Caco-2 (cell line): ENCODE measurements around the gene MTHFD1L. TPM values are rescaled to one million over a fixed set of nuclear protein-coding genes. Genes with fewer than 3 reads are reported as not detected.

ENCODE experiments used
- BruUV-seq: library from RNA; stranded (reverse); fragments of 400-500 nt; replicated peaks from 2 replicates; lab custom pipeline; 2021; lab: Mats Ljungman, UMichigan
- CTCF ChIA-PET: fragments of 300-600 bp; sonication (Branson Sonifier 250); formaldehyde crosslinking; loops from one replicate; lab custom pipeline; 2022; ENCODE audit warnings: antibody characterized with exemption; lab: Charles Lee
- POLR2A ChIA-PET: fragments of 300-600 bp; sonication (Branson Sonifier 250); formaldehyde crosslinking; loops from one replicate; lab custom pipeline; 2022; ENCODE audit warnings: antibody characterized with exemption; lab: Charles Lee
- DNase-seq, 2 experiments: peaks; one replicate each; pipeline versions ENCODE4 v3.0.0 to v3.0.0-alpha.2; 2020 to 2022
- H3K27me3 ChIP-seq: replicated peaks from 2 replicates; pipeline ENCODE4 v1.6.0; 2011; ENCODE audit warnings: low read length; ENCODE audit not compliant: control insufficient read depth, insufficient read depth
- H3K36me3 ChIP-seq: 2 replicates; pipeline ENCODE4 v1.5.1; 2011; ENCODE audit warnings: low read length; ENCODE audit not compliant: control insufficient read depth, insufficient read depth
- H3K4me1 ChIP-seq: fragments of 250-450 bp; sonication (Bioruptor Pico); 2 replicates; pipeline ENCODE4 v1.5.1; 2020; ENCODE audit warnings: mild to moderate bottlenecking
- H3K4me3 ChIP-seq: 2 replicates; pipeline ENCODE4 v1.5.1; 2011; ENCODE audit warnings: low read depth, mild to moderate bottlenecking, control low read depth, low read length
- H3K9me3 ChIP-seq: fragments of 250-450 bp; sonication (Bioruptor Pico); 2 replicates; pipeline ENCODE4 v1.5.1; 2020; ENCODE audit warnings: mild to moderate bottlenecking, moderate library complexity
- H3K27ac Mint-ChIP-seq: one replicate; pipeline ENCODE4 v1.8.0; 2022; ENCODE audit warnings: mixed read lengths; ENCODE audit not compliant: unreplicated experiment
- H3K27me3 Mint-ChIP-seq: one replicate; pipeline ENCODE4 v1.8.0; 2022; ENCODE audit warnings: mixed read lengths; ENCODE audit not compliant: insufficient read depth, unreplicated experiment
- H3K36me3 Mint-ChIP-seq: one replicate; pipeline ENCODE4 v1.8.0; 2022; ENCODE audit warnings: mild to moderate bottlenecking, mixed read lengths; ENCODE audit not compliant: insufficient read depth, unreplicated experiment
- H3K4me1 Mint-ChIP-seq: one replicate; pipeline ENCODE4 v1.8.0; 2022; ENCODE audit warnings: low read depth, mixed read lengths; ENCODE audit not compliant: unreplicated experiment
- H3K4me3 Mint-ChIP-seq: one replicate; pipeline ENCODE4 v1.8.0; 2022; ENCODE audit warnings: mild to moderate bottlenecking, moderate library complexity, mixed read lengths; ENCODE audit not compliant: unreplicated experiment
- H3K9me3 Mint-ChIP-seq: one replicate; pipeline ENCODE4 v1.8.0; 2022; ENCODE audit warnings: mixed read lengths; ENCODE audit not compliant: unreplicated experiment
- intact Hi-C: fragments of 100-400 bp; cut with micrococcal nuclease; formaldehyde crosslinking; loops from one replicate; pipeline ENCODE4 v1.10.0; 2022; ENCODE audit not compliant: unreplicated experiment
- total RNA-seq: library from RNA; stranded (reverse); gene quantifications from 2 replicates; pipeline ENCODE4 v1.2.3, GENCODE V29; 2022
- TF ChIP-seq, protein P1 (sequence below), 2 experiments: fragments of 200-600 bp in 1 of 2; IDR thresholded peaks; 1 replicate in 1 of 2; 2 replicates in 1 of 2; pipeline versions ENCODE4 v1.5.1 to v1.8.0; 2011 to 2022; ENCODE audit warnings: antibody characterized with exemption in 1 of 2, control low read depth in 1 of 2, inconsistent platforms in 1 of 2, low read depth in 1 of 2, low read length in 1 of 2, mild to moderate bottlenecking in 1 of 2, moderate library complexity in 1 of 2; ENCODE audit not compliant: insufficient read depth in 1 of 2, severe bottlenecking in 1 of 2, unreplicated experiment in 1 of 2

The MTHFD1L gene
- total RNA-seq, 1 experiment from 2014 or later: 102 TPM

DNA sequence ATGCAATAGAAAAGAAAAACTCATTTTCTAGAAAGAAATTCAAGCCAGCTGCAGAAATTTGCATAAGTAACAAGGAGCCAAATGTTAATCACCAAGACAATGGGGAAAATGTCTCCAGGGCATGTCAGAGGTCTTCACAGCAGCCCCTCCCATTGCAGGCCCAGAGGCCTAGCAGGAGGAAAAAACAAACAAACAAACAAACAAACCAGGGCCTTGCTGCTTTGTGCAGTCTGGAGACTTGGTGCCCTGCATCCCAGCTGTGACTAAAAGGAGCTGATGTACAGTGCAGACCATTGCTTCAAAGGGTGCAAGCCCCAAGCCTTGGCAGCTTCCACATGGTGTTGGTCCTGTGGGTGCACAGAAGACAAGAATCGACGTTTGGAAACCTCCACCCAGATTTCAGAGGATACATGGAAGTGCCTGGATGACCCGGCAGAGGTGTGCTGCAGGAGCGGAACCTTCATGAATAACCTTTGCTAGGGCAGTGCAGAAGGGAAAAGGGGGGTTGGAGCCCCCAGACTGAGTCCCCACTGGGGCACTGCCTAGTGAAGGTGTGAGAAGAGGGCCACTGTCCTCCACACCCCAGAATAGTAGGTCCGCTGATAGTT lies 263.4 kb downstream of the MTHFD1L start:
- Mint-ChIP-seq H3K9me3 (peaks cover 12% of the 10 kb centered on the region), H3K27me3 (no peaks in the 10 kb centered on the region), H3K4me3 (no peak overlapping the region), H3K36me3 (peaks cover 5% of the 10 kb centered on the region), H3K27ac (no peak overlapping the region), H3K4me1 (peaks cover 30% of the 10 kb centered on the region)
- TF ChIP-seq, protein P1, sequence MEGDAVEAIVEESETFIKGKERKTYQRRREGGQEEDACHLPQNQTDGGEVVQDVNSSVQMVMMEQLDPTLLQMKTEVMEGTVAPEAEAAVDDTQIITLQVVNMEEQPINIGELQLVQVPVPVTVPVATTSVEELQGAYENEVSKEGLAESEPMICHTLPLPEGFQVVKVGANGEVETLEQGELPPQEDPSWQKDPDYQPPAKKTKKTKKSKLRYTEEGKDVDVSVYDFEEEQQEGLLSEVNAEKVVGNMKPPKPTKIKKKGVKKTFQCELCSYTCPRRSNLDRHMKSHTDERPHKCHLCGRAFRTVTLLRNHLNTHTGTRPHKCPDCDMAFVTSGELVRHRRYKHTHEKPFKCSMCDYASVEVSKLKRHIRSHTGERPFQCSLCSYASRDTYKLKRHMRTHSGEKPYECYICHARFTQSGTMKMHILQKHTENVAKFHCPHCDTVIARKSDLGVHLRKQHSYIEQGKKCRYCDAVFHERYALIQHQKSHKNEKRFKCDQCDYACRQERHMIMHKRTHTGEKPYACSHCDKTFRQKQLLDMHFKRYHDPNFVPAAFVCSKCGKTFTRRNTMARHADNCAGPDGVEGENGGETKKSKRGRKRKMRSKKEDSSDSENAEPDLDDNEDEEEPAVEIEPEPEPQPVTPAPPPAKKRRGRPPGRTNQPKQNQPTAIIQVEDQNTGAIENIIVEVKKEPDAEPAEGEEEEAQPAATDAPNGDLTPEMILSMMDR (IDR thresholded peaks at IDR 0.05; ENCODE audit: insufficient read depth in 1 of 2, low read depth in 1 of 2, low read length in 1 of 2, severe bottlenecking in 1 of 2, unreplicated experiment in 1 of 2): no peak
- Histone ChIP-seq H3K36me3 (no peaks in the 10 kb centered on the region), H3K27me3 (no peaks in the 10 kb centered on the region), H3K4me1 (peaks cover 16% of the 10 kb centered on the region), H3K9me3 (no peaks in the 10 kb centered on the region), H3K4me3 (no peak overlapping the region)
- intact Hi-C loops: no loop called here
- DNase-seq: no peak
- no TSS peak for BruUV-seq
- CTCF ChIA-PET: no interaction called here
- POLR2A ChIA-PET: no interaction called here

DNA sequence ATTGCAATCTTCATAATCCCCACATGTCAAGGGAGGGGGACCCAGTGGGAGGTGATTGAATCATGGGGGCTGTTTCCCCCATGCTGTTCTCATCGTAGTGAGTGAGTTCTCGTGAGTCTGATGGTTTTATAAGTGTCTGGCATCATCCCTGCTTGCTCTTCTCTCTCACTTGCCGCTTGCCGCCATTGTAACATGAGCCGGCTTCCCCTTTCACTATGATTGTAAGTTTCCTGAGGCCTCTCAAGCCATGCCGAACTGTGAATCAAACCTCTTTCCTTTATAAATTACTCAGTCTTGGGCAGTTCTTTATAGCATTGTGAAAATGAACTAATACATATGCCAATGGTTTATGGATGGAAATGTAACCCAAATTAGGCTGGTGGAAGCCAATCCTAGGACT lies 264.8 kb downstream of the MTHFD1L start:
- Mint-ChIP-seq H3K4me1 (peaks cover 26% of the 10 kb centered on the region), H3K27me3 (no peaks in the 10 kb centered on the region), H3K36me3 (peaks cover 5% of the 10 kb centered on the region), H3K4me3 (no peak overlapping the region), H3K27ac (no peak overlapping the region), H3K9me3 (peaks cover 12% of the 10 kb centered on the region)
- TF ChIP-seq, protein P1 (IDR thresholded peaks at IDR 0.05; ENCODE audit: insufficient read depth in 1 of 2, low read depth in 1 of 2, low read length in 1 of 2, severe bottlenecking in 1 of 2, unreplicated experiment in 1 of 2): no peak
- Histone ChIP-seq H3K4me1 (peaks cover 11% of the 10 kb centered on the region), H3K27me3 (no peaks in the 10 kb centered on the region), H3K4me3 (no peak overlapping the region), H3K9me3 (no peaks in the 10 kb centered on the region), H3K36me3 (no peaks in the 10 kb centered on the region)
- ChIA-PET POLR2A (no interaction called here), CTCF (no interaction called here)
- BruUV-seq: no TSS peak
- intact Hi-C loops: no loop called here
- no peak for DNase-seq

- Histone ChIP-seq H3K4me1 (no peaks in the 10 kb centered on the region), H3K36me3 (no peaks in the 10 kb centered on the region), H3K4me3 (no peak overlapping the region), H3K9me3 (no peaks in the 10 kb centered on the region), H3K27me3 (no peaks in the 10 kb centered on the region)
- H3K36me3 Mint-ChIP-seq: peaks cover 5% of the 10 kb centered on the region
- no peak overlapping the region for H3K27ac Mint-ChIP-seq
- TF ChIP-seq, protein P1 (IDR thresholded peaks at IDR 0.05; ENCODE audit: insufficient read depth in 1 of 2, low read depth in 1 of 2, low read length in 1 of 2, severe bottlenecking in 1 of 2, unreplicated experiment in 1 of 2): no peak
- no peaks in the 10 kb centered on the region for H3K27me3 Mint-ChIP-seq
- BruUV-seq: no TSS peak
- H3K4me3 Mint-ChIP-seq: no peak overlapping the region
- intact Hi-C loops: no loop called here
- ChIA-PET POLR2A (no interaction called here), CTCF (no interaction called here)
- H3K9me3 Mint-ChIP-seq: peaks cover 12% of the 10 kb centered on the region
- H3K4me1 Mint-ChIP-seq: peaks cover 17% of the 10 kb centered on the region
- no peak for DNase-seq
Observed at GRCh38 chr6:151131324-151132007, 266.0 kb downstream of the MTHFD1L start.
